HG03139 (cell line): ENCODE results near the gene PLXNA2.

Source experiments
- ATAC-seq: cut with Tn5 transposase; IDR thresholded peaks from one replicate; pipeline ENCODE4 v1.9.1; 2021; ENCODE audit not compliant: unreplicated experiment

Gene PLXNA2

DNA sequence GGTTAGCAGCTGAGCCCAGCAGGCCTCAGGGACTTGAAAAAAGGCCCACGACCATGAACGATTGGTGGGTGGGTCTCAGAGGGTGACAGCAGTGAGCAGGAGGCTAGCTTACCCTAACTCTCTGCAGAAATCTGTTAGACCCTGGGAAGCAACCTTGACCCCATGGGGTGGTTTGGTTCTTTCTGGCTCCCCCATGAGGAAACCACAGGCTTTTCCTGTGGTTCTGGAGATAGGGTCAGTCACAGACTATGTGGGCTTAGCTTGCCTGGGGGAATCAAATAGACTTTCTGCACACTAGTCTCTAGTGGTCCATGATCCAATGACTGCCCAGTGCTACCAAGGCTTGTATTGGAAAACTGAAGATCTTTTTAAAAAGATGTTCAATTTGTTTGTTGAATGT, 118.1 kb downstream of the PLXNA2 start:
- no peak for ATAC-seq

- ATAC-seq, result no peak
These were observed 121.4 kb downstream of the PLXNA2 start for GRCh38 chr1:208122612-208123358.

DNA sequence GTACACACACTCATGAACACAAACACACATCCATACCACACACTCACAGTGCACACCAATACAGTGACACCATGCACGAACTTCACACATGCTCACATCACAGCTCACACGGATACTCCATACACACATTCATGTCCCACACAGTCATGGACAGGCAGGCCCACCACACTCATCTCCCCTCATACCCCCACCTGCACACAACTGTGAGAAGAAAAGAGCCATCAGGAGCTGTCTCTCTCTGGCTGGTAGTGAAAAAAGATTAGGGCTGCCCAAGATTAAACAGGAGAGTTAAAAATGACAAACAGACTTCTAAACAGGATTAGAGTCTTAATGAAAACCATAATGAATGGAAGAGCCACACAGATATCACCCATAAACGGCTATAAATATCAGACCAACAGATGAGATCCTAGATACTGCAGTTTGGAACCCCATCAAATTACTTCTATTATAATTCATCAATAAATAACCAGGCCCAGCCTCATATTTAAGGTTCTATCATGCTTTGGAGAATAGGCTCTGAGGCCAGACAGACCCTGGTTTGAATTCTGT, 122.3 kb downstream of the PLXNA2 start:
- no peak for ATAC-seq

GRCh38 chr1:208120431-208120790, 123.8 kb downstream of the PLXNA2 start:
- ATAC-seq, result no peak

DNA sequence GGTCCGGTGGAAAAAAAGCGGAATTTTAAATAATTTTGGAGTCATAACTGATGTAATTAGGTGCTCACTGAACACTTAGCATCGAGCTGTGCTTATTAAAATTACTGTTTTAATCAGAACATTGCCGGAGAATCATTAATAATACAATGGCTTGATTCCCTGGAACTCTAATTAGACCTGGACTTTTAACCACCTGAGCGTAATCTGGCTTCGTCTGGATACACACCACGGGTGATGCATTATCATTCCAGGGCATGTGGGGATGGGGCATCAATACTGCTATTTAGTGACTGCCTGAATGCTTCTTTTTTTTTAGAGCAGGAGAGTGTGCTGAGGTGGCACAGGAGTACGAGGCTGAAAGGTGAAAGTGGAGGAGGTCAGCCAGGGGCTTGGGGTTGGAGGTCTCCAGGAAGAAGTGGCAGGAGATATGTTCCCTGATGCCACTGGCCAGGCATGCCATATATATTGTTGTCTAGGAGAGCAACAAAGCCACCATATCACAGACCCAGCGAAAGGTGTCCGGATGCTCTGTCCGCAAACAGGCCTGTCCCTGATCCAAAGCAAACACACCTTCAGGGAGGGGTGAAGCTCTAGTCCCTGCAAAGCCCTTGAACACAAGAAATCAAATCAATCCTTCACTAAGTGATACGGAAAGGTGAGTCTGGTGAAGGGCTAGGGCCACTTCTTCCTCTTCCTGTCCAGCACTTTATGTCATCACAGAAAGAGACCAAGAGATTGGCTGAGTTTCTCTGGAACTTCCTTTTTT, 125.2 kb downstream of the PLXNA2 start:
- ATAC-seq, result no peak

- ATAC-seq, result no peak
These were observed 125.9 kb downstream of the PLXNA2 start for GRCh38 chr1:208118306-208118705.

GRCh38 chr1:208117826-208118225, 126.4 kb downstream of the PLXNA2 start:
- ATAC-seq, result no peak

GRCh38 chr1:208117409-208117808, 126.8 kb downstream of the PLXNA2 start:
- no peak for ATAC-seq

GRCh38 chr1:208115924-208116640, 128.1 kb downstream of the PLXNA2 start:
- no peak for ATAC-seq

GRCh38 chr1:208113011-208113410, 131.2 kb downstream of the PLXNA2 start:
- no peak for ATAC-seq

- ATAC-seq, result no peak
These were observed 131.8 kb downstream of the PLXNA2 start for GRCh38 chr1:208112401-208112800.

GRCh38 chr1:208111646-208112190, 132.5 kb downstream of the PLXNA2 start:
- no peak for ATAC-seq

- no peak for ATAC-seq
These were observed 133.9 kb downstream of the PLXNA2 start for GRCh38 chr1:208110296-208110695.

- no peak for ATAC-seq
These were observed 135.4 kb downstream of the PLXNA2 start for GRCh38 chr1:208108646-208109330.

DNA sequence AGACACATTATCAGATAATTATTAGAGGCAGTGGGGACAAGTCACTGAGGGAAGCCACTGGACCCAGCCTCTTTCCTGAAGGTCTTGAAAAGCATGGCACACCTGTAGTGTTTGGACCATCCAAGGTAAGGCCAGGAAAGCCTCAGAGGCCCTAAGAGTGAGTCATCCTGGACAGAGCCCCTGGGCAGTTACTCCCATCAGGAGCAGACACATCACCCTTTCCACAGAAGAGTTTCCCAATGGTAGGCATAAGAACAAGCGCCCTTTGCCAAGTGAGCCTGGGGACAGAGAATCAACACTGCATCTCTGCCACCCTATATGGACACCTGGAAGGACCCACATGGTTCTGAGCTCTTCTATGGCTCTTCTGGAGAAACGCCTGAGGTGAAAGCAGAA, 136.0 kb downstream of the PLXNA2 start:
- no peak for ATAC-seq

DNA sequence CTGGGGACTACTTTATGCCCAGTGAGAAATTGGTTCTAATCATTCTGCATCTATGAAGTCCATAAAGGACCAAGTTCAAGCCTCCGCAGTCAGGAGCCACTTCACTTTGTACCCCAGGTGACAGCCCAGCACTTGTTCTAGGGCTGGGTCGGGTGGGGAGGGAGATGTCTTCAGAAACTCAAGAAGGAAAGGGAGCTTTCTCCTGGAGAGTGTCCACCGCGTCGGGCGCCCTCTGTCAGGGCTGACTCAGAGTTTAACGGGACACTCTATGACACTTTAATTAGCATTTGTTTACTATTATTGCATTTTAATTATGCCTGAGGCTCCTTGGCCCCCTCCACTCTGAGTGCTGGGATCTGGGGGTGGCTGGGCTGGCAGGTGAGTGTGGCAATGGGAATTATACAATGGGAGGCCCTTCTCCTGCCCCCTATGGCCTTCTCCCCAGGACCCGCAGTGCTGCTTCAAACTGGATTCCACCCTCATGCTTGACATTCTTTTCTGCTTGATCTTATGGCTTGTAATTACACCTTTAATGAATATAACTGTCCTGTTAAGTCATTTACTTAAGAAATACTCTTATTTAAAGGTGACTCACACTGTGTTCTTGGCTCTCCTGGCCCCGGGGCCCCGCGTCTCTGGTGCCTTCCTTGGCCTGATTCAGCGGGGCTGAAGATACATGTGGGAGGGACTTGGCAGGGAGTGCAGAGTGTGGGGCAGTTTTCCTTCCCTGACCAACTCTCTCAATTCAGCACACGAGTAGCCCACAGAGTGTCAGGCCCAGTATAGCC, 136.6 kb downstream of the PLXNA2 start:
- ATAC-seq, result no peak

DNA sequence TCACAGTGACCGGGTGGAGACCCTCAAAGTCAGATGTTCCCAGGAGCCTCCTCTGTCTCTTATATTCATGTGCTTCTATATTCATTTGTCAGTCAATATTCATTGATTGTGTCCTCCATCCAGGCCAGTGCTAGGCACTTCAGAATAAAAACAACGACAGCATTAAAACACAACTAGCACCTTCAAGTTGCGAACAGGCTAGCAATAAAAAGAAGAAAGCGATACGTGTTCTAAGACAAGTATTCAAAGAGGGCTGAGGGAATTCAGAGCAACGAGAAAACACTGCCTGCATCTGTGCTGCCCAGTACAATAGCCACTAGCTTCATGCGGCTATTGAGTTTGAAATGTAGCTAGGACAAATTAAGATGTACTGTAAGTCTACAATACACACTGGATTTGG, 138.0 kb downstream of the PLXNA2 start:
- no peak for ATAC-seq

GRCh38 chr1:208105756-208106155, 138.4 kb downstream of the PLXNA2 start:
- no peak for ATAC-seq

GRCh38 chr1:208103597-208104513, 140.3 kb downstream of the PLXNA2 start:
- no peak for ATAC-seq
